ENCODE measurements around the gene CDH13.

Gene CDH13

DNA sequence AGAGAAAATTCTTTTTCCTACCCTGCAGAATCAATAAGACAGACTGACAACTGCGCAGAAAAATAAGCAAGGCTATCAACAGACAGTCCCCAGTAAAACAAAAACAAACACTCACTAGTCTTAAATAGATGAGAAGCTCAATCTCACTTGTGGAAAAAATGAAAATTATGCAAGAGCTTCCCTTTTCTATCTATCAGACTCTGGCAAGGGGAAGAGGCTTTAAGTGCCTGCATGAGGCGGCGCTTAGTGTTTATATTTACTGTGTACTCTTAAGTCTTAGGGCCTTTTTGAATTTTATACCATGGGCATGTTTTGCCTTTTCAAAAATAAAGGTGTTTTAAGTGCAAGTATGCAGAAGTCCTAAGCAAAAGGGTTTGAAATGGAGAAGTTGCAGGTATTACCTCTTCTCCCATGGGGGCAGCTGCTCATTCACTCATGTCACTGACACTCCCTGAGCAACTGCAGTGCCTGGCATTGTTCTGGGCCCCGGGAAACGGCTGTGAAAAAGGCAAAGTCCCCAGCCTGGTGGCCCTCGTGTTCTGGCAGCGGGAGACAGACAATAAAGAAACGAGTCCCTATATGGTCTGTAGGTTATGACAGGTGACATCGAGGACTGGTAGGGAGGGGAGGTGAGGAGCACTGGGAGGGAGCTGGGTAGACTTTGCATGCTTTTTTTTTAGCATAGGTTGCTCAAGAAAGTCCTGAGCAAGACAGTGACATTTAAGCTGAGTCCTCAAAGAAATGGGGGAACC is 1216.2 kb downstream of the CDH13 start:
- Histone ChIP-seq H3K4me2 (ENCODE audit: insufficient read depth, low read length) (no peak overlapping the region), H3K9ac (ENCODE audit: low read depth, low read length) (no peak overlapping the region), H3K36me3 (ENCODE audit: insufficient read depth, low read length) (no peaks in the 10 kb centered on the region), H3K4me1 (ENCODE audit: insufficient read depth, low read length) (no peaks in the 10 kb centered on the region), H2AFZ (ENCODE audit: low read depth, low read length) (no peak overlapping the region), H3K27ac (ENCODE audit: low read length) (no peak overlapping the region), H3K4me3 (ENCODE audit: low read depth in 1 of 2, low read length in 2 of 2) (no peak overlapping the region), H3K27me3 (ENCODE audit: insufficient read depth, low read length, poor library complexity) (no peaks in the 10 kb centered on the region), H3K9me3 (ENCODE audit: insufficient read depth, low read length, severe bottlenecking) (no peaks in the 10 kb centered on the region), H4K20me1 (ENCODE audit: insufficient read depth, low read length) (no peaks in the 10 kb centered on the region), H3K79me2 (ENCODE audit: insufficient read depth, low read length) (no peaks in the 10 kb centered on the region)
- DNase-seq: no peak
- TF ChIP-seq, protein P1, sequence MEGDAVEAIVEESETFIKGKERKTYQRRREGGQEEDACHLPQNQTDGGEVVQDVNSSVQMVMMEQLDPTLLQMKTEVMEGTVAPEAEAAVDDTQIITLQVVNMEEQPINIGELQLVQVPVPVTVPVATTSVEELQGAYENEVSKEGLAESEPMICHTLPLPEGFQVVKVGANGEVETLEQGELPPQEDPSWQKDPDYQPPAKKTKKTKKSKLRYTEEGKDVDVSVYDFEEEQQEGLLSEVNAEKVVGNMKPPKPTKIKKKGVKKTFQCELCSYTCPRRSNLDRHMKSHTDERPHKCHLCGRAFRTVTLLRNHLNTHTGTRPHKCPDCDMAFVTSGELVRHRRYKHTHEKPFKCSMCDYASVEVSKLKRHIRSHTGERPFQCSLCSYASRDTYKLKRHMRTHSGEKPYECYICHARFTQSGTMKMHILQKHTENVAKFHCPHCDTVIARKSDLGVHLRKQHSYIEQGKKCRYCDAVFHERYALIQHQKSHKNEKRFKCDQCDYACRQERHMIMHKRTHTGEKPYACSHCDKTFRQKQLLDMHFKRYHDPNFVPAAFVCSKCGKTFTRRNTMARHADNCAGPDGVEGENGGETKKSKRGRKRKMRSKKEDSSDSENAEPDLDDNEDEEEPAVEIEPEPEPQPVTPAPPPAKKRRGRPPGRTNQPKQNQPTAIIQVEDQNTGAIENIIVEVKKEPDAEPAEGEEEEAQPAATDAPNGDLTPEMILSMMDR (IDR thresholded peaks at IDR 0.05; ENCODE audit: borderline replicate concordance, extremely low read depth, low read length, poor library complexity, severe bottlenecking): no peak
- no peak for ATAC-seq (ENCODE audit: insufficient read depth, low read depth)

DNA sequence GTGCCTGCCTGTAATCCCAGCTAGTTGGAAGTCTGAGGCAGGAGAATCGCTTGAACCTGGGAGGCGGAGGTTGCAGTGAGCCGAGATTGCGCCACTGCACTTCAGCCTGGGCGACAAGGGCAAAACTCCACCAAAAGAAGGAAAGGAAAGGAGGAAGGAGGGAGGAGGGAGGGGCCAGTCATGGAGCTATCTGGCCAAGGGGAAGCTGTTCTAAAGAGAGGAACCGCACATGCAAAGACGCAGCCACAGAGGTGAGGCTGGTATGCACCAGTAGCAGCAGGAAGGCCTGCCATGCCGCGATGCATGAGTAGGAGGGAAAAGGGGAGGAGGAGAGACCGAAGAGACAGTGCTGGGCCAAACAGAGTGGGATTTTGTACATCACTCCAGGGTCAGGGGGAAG is 1216.9 kb downstream of the CDH13 start:
- Histone ChIP-seq H3K36me3 (ENCODE audit: insufficient read depth, low read length) (no peaks in the 10 kb centered on the region), H3K27me3 (ENCODE audit: insufficient read depth, low read length, poor library complexity) (no peaks in the 10 kb centered on the region), H3K79me2 (ENCODE audit: insufficient read depth, low read length) (no peaks in the 10 kb centered on the region), H4K20me1 (ENCODE audit: insufficient read depth, low read length) (no peaks in the 10 kb centered on the region), H3K27ac (ENCODE audit: low read length) (no peak overlapping the region), H3K4me1 (ENCODE audit: insufficient read depth, low read length) (no peaks in the 10 kb centered on the region), H3K9ac (ENCODE audit: low read depth, low read length) (no peak overlapping the region), H3K4me2 (ENCODE audit: insufficient read depth, low read length) (no peak overlapping the region), H3K9me3 (ENCODE audit: insufficient read depth, low read length, severe bottlenecking) (no peaks in the 10 kb centered on the region), H3K4me3 (ENCODE audit: low read depth in 1 of 2, low read length in 2 of 2) (no peak overlapping the region), H2AFZ (ENCODE audit: low read depth, low read length) (no peak overlapping the region)
- TF ChIP-seq, protein P1 (IDR thresholded peaks at IDR 0.05; ENCODE audit: borderline replicate concordance, extremely low read depth, low read length, poor library complexity, severe bottlenecking): no peak
- no peak for TF ChIP-seq EZH2 (IDR thresholded peaks at IDR 0.05; ENCODE audit: borderline replicate concordance, low read depth, low read length, severe bottlenecking)
- no peak for DNase-seq
- ATAC-seq (ENCODE audit: insufficient read depth, low read depth): no peak

DNA sequence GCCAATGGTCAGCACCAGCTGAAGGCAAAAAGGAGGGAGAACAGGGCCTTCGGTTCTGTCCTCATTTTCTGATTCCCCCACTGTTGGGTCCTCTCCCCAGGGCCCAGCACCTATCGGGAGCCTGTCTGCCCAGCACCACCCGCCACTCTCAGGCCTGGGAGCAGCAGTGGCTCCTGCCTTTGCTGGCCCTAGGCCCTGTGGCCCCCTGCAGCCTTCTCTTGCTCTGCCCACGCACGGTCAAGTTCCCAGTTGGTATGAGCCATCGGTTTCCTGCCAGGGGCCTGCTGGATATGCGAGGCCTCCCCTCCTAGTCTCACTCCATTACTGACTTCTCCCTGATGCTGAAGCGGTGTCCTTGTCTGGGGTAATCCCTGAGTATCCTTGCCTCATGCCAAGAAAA is 1218.5 kb downstream of the CDH13 start:
- Histone ChIP-seq H3K9me3 (ENCODE audit: insufficient read depth, low read length, severe bottlenecking) (no peaks in the 10 kb centered on the region), H3K4me2 (ENCODE audit: insufficient read depth, low read length) (no peak overlapping the region), H3K4me1 (ENCODE audit: insufficient read depth, low read length) (no peaks in the 10 kb centered on the region), H3K4me3 (ENCODE audit: low read depth in 1 of 2, low read length in 2 of 2) (no peak overlapping the region), H3K36me3 (ENCODE audit: insufficient read depth, low read length) (no peaks in the 10 kb centered on the region), H2AFZ (ENCODE audit: low read depth, low read length) (no peak overlapping the region), H4K20me1 (ENCODE audit: insufficient read depth, low read length) (no peaks in the 10 kb centered on the region), H3K27me3 (ENCODE audit: insufficient read depth, low read length, poor library complexity) (peaks cover 5% of the 10 kb centered on the region), H3K79me2 (ENCODE audit: insufficient read depth, low read length) (no peaks in the 10 kb centered on the region), H3K27ac (ENCODE audit: low read length) (no peak overlapping the region), H3K9ac (ENCODE audit: low read depth, low read length) (no peak overlapping the region)
- DNase-seq (no peak), ATAC-seq (ENCODE audit: insufficient read depth, low read depth) (no peak)
- no peak for TF ChIP-seq EZH2 (IDR thresholded peaks at IDR 0.05; ENCODE audit: borderline replicate concordance, low read depth, low read length, severe bottlenecking)
- TF ChIP-seq, protein P1 (IDR thresholded peaks at IDR 0.05; ENCODE audit: borderline replicate concordance, extremely low read depth, low read length, poor library complexity, severe bottlenecking): no peak
